GM20431 (cell line): ENCODE measurements around the gene DNAJB9.

Source experiments
- in situ Hi-C: fragments of 300-500 bp; cut with MseI, MboI; formaldehyde crosslinking; loops from one replicate; pipeline ENCODE4 v1.15.0; 2020; ENCODE audit warnings: low sequenced_read_pairs; ENCODE audit not compliant: unreplicated experiment

DNAJB9 gene

DNA sequence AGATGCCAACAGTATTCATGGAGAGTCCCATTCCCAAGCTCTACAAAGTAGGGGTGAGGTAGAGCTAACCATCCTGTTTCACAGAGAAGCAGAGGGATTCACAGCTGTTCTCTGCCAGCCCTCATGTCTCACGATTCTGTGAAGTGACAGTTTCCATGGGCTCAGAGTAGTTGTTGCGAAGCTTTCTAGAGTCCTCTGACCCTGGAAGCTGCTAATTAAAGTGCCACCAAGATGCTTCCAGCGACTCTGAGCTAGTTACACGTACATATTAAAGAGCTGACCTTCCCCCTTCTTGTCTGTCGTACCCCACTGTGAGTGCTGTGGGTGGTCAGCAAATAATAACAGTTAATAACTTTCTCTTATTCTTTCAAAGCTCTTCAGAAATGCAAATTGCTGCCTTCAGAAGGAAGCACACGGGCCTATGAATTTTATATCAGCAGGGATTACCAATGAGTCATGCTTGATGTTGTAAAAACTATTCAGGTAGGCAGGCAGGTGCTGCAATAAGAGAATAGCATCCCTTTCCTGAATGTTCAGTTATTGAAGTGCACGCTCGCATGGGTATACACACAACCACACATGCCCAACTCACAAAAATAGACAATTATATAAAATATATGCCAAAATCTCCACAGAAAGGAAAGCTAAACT is 34.1 kb downstream of the DNAJB9 start:
- in situ Hi-C loops: no loop called here

GRCh38 chr7:108604307-108605077 is 34.8 kb downstream of the DNAJB9 start:
- in situ Hi-C loops: no loop called here

DNA sequence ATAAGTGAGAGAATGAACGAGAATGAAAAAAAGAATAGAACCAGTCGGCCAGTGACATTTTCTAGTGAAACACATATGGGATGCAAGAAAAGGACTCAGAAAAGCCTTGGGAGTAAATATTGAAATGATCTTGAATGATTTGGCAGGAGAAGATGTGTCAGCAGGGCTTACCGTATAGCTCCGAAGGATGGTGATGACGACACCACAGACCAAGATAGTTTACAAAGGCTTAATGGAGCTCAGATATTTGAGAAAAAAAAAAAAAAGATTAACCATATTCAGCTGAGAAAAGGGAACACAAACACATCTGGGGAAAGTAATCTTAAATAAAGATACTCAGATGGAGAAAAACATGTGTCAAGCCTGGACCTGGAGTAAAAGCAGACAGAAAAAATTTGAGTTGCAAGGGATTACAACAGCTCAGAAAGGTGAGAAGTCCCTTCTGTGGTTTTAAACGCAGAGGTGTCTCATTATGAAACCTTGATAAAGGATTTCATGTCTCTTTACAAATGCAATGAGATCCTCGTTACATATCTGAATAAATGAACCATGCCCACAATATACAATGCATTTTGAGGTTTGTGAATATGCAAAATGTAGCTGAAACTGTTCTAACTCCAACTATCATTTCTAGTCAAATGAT is 36.0 kb downstream of the DNAJB9 start:
- in situ Hi-C loops: no loop called here

GRCh38 chr7:108609643-108610042 is 40.0 kb downstream of the DNAJB9 start:
- in situ Hi-C loops: no loop called here

GRCh38 chr7:108611268-108611667 is 41.6 kb downstream of the DNAJB9 start:
- in situ Hi-C loops: no loop called here

GRCh38 chr7:108613147-108613948 is 43.7 kb downstream of the DNAJB9 start:
- in situ Hi-C loops: no loop called here

DNA sequence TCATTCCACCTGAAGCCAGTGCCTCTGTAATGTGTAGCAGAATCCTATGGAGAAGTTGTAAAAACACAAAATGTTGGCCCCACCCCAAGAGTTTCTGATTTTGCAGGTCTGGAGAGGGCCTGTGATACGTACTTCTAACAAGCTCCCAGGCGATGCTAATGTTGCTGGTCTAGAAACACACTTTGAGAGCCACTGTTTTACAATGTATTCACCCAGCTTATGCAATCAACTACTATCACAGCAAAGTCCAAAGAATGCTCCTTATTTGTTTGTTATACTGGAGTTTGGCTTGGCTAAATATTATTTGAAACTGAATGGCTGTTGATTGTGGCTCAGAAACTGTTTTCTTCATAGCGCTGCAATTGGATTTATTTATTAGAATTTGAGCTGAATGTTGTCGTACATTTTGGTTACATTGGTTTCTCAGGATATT is 44.3 kb downstream of the DNAJB9 start:
- in situ Hi-C loops: no loop called here

GRCh38 chr7:108614896-108615295 is 45.2 kb downstream of the DNAJB9 start:
- in situ Hi-C loops: no loop called here

- in situ Hi-C loops: no loop called here
These were observed 48.4 kb downstream of the DNAJB9 start for GRCh38 chr7:108618056-108618455.

- in situ Hi-C loops: no loop called here
These were observed 53.5 kb downstream of the DNAJB9 start for GRCh38 chr7:108623220-108623619.
